OCI-LY3 (cell line): ENCODE results near the gene NOC2L.

Experiments used
- H2AFZ ChIP-seq: fragments of 200-600, 300-600 bp; shearing (Covaris generic); 2 replicates; pipeline ENCODE4 v1.6.0; 2014; ENCODE audit warnings: antibody characterized with exemption, low read depth, low read length
- H3K27ac ChIP-seq: fragments of 200-600, 300-600 bp; sonication (generic); 2 replicates; pipeline ENCODE4 v1.5.1; 2014; ENCODE audit warnings: mild to moderate bottlenecking, low read length, moderate library complexity, mixed read lengths
- H3K27me3 ChIP-seq: fragments of 200-600, 300-600 bp; sonication (generic); 2 replicates; pipeline ENCODE4 v1.6.1; 2014; ENCODE audit warnings: low read depth, low read length, mixed read lengths
- H3K36me3 ChIP-seq: fragments of 200-600, 300-600 bp; sonication (generic); replicated peaks from 2 replicates; pipeline ENCODE3; 2014; ENCODE audit warnings: low read depth, low read length, mixed read lengths
- H3K4me1 ChIP-seq: fragments of 300-600, 200-600 bp; sonication (generic); 2 replicates; pipeline ENCODE4 v1.6.1; 2014; ENCODE audit warnings: low read length, mixed read lengths
- H3K4me2 ChIP-seq: fragments of 200-600, 300-600 bp; sonication (generic); 2 replicates; pipeline ENCODE4 v1.6.1; 2014; ENCODE audit warnings: low read length, mixed read lengths
- H3K4me3 ChIP-seq: fragments of 300-600, 200-600 bp; sonication (generic); 2 replicates; pipeline ENCODE4 v1.5.1; 2014; ENCODE audit warnings: antibody characterized with exemption, mild to moderate bottlenecking, low read length, moderate library complexity
- H3K79me2 ChIP-seq: fragments of 300-600, 200-600 bp; shearing (Covaris generic); 2 replicates; pipeline ENCODE4 v1.6.1; 2014; ENCODE audit warnings: mild to moderate bottlenecking, low read length, mixed read lengths
- H3K9ac ChIP-seq: fragments of 300-600, 200-600 bp; shearing (Covaris generic); 2 replicates; pipeline ENCODE4 v1.6.0; 2014; ENCODE audit warnings: mild to moderate bottlenecking, low read length, moderate library complexity
- H3K9me3 ChIP-seq: fragments of 200-600, 300-600 bp; shearing (Covaris generic); 2 replicates; pipeline ENCODE4 v1.6.1; 2014; ENCODE audit warnings: low read length, mixed read lengths; ENCODE audit not compliant: insufficient read depth
- H4K20me1 ChIP-seq: fragments of 200-600, 300-600 bp; sonication (generic); 2 replicates; pipeline ENCODE4 v1.6.1; 2016; ENCODE audit warnings: low read length, mixed read lengths; ENCODE audit not compliant: insufficient read depth
- CTCF ChIP-seq: fragments of 200-600, 300-600 bp; sonication (generic); IDR thresholded peaks from 2 replicates; pipeline ENCODE4 v1.5.1; 2014; ENCODE audit warnings: antibody characterized with exemption, low read length, low read depth
- EZH2phosphoT487 ChIP-seq: fragments of 200-600 bp; shearing (Covaris generic); IDR thresholded peaks from 2 replicates; pipeline ENCODE4 v1.6.1; 2018; ENCODE audit warnings: antibody characterized with exemption, mixed run types, low read depth

Gene NOC2L

DNA sequence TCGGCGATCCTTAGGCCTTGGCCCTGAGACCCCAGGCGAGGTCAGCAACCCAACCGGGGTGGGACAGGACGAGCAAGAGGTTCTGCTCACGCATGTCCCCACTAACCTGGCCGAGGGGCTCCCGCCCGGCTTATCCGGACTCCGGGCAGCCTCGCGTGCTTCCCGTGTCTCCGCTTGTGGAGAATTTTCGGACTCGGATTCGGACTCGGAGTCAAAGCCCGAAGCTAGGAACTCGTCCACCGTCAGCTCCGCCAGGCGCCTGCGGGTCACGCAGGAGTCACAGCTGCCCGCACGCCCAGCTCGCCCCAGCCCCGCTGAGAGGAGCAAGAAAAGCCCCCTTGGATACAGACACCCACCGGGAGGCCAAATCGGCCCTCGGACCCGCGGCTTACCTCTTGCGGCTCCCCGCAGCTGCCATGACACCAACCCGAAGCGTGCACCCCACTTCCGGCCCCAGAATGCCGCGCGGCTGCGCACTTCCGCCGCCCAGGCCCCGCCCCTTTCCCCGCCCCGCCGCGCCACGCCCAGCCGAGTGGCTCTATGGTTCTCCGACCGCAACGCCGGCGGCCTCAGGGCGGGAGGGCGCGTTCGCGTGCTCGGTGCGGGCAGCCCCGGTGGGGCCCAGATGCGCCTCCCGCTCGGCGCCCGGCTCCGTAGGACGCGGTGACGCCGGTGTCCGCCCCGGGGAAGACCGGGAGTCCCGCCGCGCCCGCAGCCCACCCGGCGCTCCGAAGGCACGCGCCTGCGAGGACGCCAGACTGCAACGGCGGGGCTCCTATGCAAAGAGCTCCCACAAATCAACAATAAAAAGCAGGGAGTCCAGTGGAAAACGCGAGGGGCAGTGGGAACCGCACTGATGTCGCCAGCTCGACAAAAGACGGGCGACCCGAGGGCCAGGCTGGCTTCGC lies at the start of gene NOC2L:
Gene NOC2L, minus strand, starts transcription at position 434 of the 908 bp plus-strand sequence. Its CDS starts 16 bp downstream, at position 418.
- H3K9me3 ChIP-seq: no peaks in the 10 kb centered on the region
- H3K27me3 ChIP-seq: no peaks in the 10 kb centered on the region
- TF ChIP-seq EZH2phosphoT487 (no peak), CTCF (no peak)
- peak within 1 kb of the TSS; percentile 28; the same call in 1 of the 2 replicates for H3K27ac ChIP-seq
- H3K4me2 ChIP-seq: peak within 1 kb of the TSS; percentile 85
- H4K20me1 ChIP-seq: 0 out of 2 replicates have a peak, but pooled peaks cover 7% of the 10 kb centered on the region
- H3K9ac ChIP-seq: peak within 1 kb of the TSS; percentile 86
- H3K36me3 ChIP-seq: peaks cover 20% of the 10 kb centered on the region
- peak within 1 kb of the TSS; percentile 77; the same call in 1 of the 2 replicates for H2AFZ ChIP-seq
- H3K79me2 ChIP-seq: peaks cover 25% of the 10 kb centered on the region
- H3K4me3 ChIP-seq: peak within 1 kb of the TSS; percentile 97
- H3K4me1 ChIP-seq: peaks cover 14% of the 10 kb centered on the region

DNA sequence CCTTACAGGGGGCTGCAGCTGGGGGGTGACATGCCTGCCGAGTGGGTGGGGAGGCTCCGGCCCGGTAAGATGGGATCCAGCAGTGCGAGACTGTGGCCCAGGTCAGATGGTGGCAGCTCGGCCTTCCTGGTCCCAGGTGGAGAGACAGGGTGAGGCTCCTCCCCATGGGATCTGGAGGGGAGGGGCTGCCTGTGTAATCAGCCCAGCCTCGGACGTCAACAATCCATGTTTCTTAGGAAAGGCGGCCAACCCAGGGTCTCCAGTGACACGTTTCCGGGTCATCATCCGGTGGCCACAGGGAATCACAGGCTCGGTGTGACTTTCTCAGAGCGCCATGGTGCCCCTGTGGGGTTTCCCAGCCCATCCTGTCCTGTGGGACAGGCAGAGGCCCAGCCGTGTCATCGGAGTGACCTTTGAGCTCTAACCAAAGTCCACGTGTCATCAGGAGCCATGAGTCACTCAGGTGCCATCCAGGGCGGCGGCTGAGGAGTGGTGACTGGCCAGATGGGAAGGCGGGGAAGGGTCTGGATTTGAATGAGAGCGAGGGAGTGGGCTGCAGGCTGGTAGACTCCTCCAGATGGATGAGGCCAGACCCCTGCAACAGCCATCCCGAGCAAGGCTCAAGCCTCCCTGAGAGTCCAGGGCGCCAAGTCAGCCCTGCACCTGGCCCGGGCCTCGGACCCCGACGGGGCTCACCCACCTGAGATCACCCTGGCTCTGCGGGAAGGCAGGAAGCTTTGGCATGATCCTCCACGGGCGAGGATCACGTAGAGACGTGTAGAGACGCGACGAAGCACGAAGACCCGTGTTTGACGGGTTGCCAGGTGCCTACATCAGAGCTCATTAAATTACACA lies 47.5 kb upstream of the NOC2L start:
- no peak overlapping the region for H2AFZ ChIP-seq
- peaks cover 29% of the 10 kb centered on the region for H3K27me3 ChIP-seq
- H3K9ac ChIP-seq: no peak overlapping the region
- no peaks in the 10 kb centered on the region for H3K36me3 ChIP-seq
- TF ChIP-seq EZH2phosphoT487 (no peak), CTCF (no peak)
- H4K20me1 ChIP-seq: no peaks in the 10 kb centered on the region
- H3K4me3 ChIP-seq: no peak overlapping the region
- H3K79me2 ChIP-seq: no peaks in the 10 kb centered on the region
- H3K27ac ChIP-seq: no peak overlapping the region
- no peaks in the 10 kb centered on the region for H3K9me3 ChIP-seq
- no peak overlapping the region for H3K4me2 ChIP-seq
- peaks cover 3% of the 10 kb centered on the region; the same call in 1 of the 2 replicates for H3K4me1 ChIP-seq

DNA sequence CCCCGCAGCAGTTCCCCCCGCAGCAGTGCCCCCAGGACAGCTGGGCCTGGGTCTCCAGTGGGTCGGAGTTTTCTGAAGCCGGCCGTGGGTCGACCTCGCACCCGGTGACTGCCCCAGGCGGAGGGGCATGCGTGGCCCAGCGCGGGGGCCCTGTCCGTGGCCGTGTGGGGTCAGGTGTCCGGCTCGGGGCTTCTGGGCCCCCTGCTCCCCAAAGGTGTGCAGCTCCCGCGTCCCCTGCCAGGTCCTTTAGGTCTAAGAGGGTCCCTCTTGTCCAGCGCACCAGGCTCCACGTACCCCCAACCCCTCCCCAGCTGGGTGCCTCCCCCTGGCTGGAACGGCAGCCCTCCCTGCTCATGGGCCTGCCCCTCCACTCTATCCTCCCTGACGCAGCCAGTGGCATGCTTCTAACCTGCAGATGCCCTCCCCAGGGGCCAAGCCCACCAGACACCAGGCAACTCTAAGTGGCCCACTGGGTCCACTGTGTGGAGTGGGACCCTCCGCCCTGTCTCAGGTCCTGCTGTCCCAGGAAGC lies 46.8 kb upstream of the NOC2L start:
- H3K27ac ChIP-seq: no peak overlapping the region
- H2AFZ ChIP-seq: no peak overlapping the region
- H3K9me3 ChIP-seq: no peaks in the 10 kb centered on the region
- no peaks in the 10 kb centered on the region for H4K20me1 ChIP-seq
- no peak overlapping the region for H3K9ac ChIP-seq
- H3K36me3 ChIP-seq: no peaks in the 10 kb centered on the region
- H3K79me2 ChIP-seq: no peaks in the 10 kb centered on the region
- H3K27me3 ChIP-seq: peaks cover 29% of the 10 kb centered on the region
- TF ChIP-seq EZH2phosphoT487 (no peak), CTCF (no peak)
- H3K4me3 ChIP-seq: no peak overlapping the region
- H3K4me1 ChIP-seq: peaks cover 3% of the 10 kb centered on the region; the same call in 1 of the 2 replicates
- no peak overlapping the region for H3K4me2 ChIP-seq
